K562 (cell line): ENCODE data around the gene CFAP90. TPM values are rescaled to one million over a fixed set of nuclear protein-coding genes. Genes with fewer than 3 reads are reported as not detected.

Experiments
- ATAC-seq: fragments of 200-7000 bp; cut with Tn5 transposase; 3 replicates; pipeline ENCODE4 v1.9.1; 2020; ENCODE audit warnings: moderate library complexity
- BruUV-seq: library from RNA; stranded (reverse); fragments of 400-500 nt; replicated peaks from 2 replicates; lab custom pipeline; 2021; lab: Mats Ljungman, UMichigan
- CTCF ChIA-PET: fragments of 300-600 bp; formaldehyde crosslinking; extraction: SDS; loops from one replicate; lab custom pipeline; 2021; ENCODE audit warnings: low intra/inter-chr PET ratio; lab: Yijun Ruan, JAX
- POLR2A ChIA-PET: fragments of 300-600, 350-650 bp; sonication (Branson Sonifier 250); formaldehyde crosslinking; extraction: SDS; loops from one replicate; lab custom pipeline; 2021; ENCODE audit warnings: antibody characterized with exemption, inconsistent platforms; lab: Yijun Ruan, JAX
- DNase-seq, 4 experiments: peaks; one replicate each; pipeline versions ENCODE4 v3.0.0 to v3.0.0-alpha.2; 2011 to 2018; ENCODE audit warnings: low spot score in 3 of 4, mixed read lengths in 3 of 4; ENCODE audit errors: extremely low read depth in 1 of 4
- FAIRE-seq: peaks from 2 replicates; lab custom pipeline; 2011; peaks lifted over from hg19 to GRCh38; lab: Jason Lieb, UNC
- H2AFZ ChIP-seq: 2 replicates; pipeline ENCODE4 v1.6.0; 2011; ENCODE audit warnings: low read depth, low read length, control low read depth, inconsistent platforms
- H3K27ac ChIP-seq: fragments of 200-600 bp; 3 replicates; pipeline ENCODE4 v1.8.0; 2011; ENCODE audit warnings: low read depth, mild to moderate bottlenecking, control low read depth, inconsistent platforms, low read length, moderate library complexity, mixed read lengths; ENCODE audit errors: extremely low read depth
- H3K27me3 ChIP-seq, 2 experiments: fragments of 300-600 bp in 1 of 2; 2 replicates in 1 of 2; 3 replicates in 1 of 2; pipeline versions ENCODE4 v1.6.0 to v1.8.0; 2011; ENCODE audit warnings: inconsistent platforms in 2 of 2, low read length in 2 of 2, mild to moderate bottlenecking in 1 of 2, mixed read lengths in 1 of 2, moderate library complexity in 1 of 2; ENCODE audit not compliant: control insufficient read depth in 2 of 2, insufficient read depth in 2 of 2
- H3K36me3 ChIP-seq: fragments of 300-600 bp; 3 replicates; pipeline ENCODE4 v1.8.0; 2011; ENCODE audit warnings: mild to moderate bottlenecking, low read length, inconsistent platforms; ENCODE audit not compliant: control insufficient read depth, insufficient read depth
- H3K4me1 ChIP-seq, 2 experiments: fragments of 200-600 bp in 1 of 2; replicated peaks in 1 of 2; 2 replicates in 1 of 2; 3 replicates in 1 of 2; pipeline versions ENCODE4 v1.5.1 to v1.8.0; 2011; ENCODE audit warnings: inconsistent platforms in 2 of 2, low read length in 2 of 2, mild to moderate bottlenecking in 1 of 2, mixed read lengths in 1 of 2, moderate library complexity in 1 of 2; ENCODE audit not compliant: control insufficient read depth in 2 of 2, insufficient read depth in 2 of 2
- H3K4me2 ChIP-seq: 2 replicates; pipeline ENCODE4 v1.6.1; 2011; ENCODE audit warnings: low read length, control low read depth, inconsistent platforms, mixed read lengths; ENCODE audit not compliant: insufficient read depth
- H3K4me3 ChIP-seq: fragments of 200-600 bp; sonication (generic), shearing (Covaris generic); 2 replicates; pipeline ENCODE4 v1.5.1; 2016; ENCODE audit warnings: control low read depth, inconsistent platforms
- H3K79me2 ChIP-seq: fragments of 200-600 bp; 3 replicates; pipeline ENCODE4 v1.8.0; 2011; ENCODE audit warnings: low read length, inconsistent platforms; ENCODE audit not compliant: control insufficient read depth, insufficient read depth
- H3K9ac ChIP-seq, 2 experiments: 2 replicates each; pipeline versions ENCODE4 v1.6.0 to v1.6.1; 2011; ENCODE audit warnings: low read depth in 2 of 2, low read length in 2 of 2, control low read depth in 1 of 2, inconsistent platforms in 1 of 2, mild to moderate bottlenecking in 1 of 2, mixed read lengths in 1 of 2; ENCODE audit not compliant: insufficient read depth in 1 of 2
- H3K9me1 ChIP-seq: one replicate; pipeline ENCODE4 v1.6.0; 2011; ENCODE audit warnings: inconsistent platforms, mild to moderate bottlenecking, low read length, moderate library complexity; ENCODE audit not compliant: control insufficient read depth, insufficient read depth
- H3K9me3 ChIP-seq: replicated peaks from 2 replicates; pipeline ENCODE4 v1.5.1; 2011; ENCODE audit warnings: low read depth, low read length, inconsistent platforms; ENCODE audit not compliant: control insufficient read depth, insufficient read depth
- H4K20me1 ChIP-seq: replicated peaks from 2 replicates; pipeline ENCODE4 v1.6.1; 2011; ENCODE audit warnings: low read length, inconsistent platforms, mixed read lengths; ENCODE audit not compliant: control insufficient read depth, insufficient read depth
- CTCF ChIP-seq, 3 experiments: IDR thresholded peaks in 2 of 3; conservative IDR thresholded peaks in 1 of 3; 2 replicates each; pipeline ENCODE4 v1.5.1; 2011 to 2012; ENCODE audit warnings: low read length in 3 of 3, mild to moderate bottlenecking in 3 of 3, control low read depth in 2 of 3, improper control_type of control experiment in 1 of 3, inconsistent platforms in 1 of 3, low read depth in 1 of 3, mixed read lengths in 1 of 3, moderate library complexity in 1 of 3; ENCODE audit not compliant: insufficient read depth in 2 of 3
- CTCFL ChIP-seq: IDR thresholded peaks from 2 replicates; pipeline ENCODE4 v1.6.1; 2011; ENCODE audit warnings: borderline replicate concordance, low read depth, mild to moderate bottlenecking, moderate library complexity, low read length; ENCODE audit not compliant: insufficient read depth, poor library complexity, severe bottlenecking
- RAD21 ChIP-seq, 2 experiments: fragments of 250-450 bp in 1 of 2; fragments of 450-650 bp in 1 of 2; sonication (Bioruptor Pico) in 1 of 2; formaldehyde crosslinking in 1 of 2; IDR thresholded peaks in 1 of 2; conservative IDR thresholded peaks in 1 of 2; 2 replicates each; pipeline versions ENCODE4 v1.4.0 to v1.8.0; 2020 to 2022; ENCODE audit warnings: mild to moderate bottlenecking in 2 of 2, moderate library complexity in 1 of 2
- STAT6 ChIP-seq: sonication (generic); formaldehyde crosslinking; IDR thresholded peaks from 2 replicates; pipeline ENCODE4 v1.8.1; 2023; ENCODE audit warnings: mild to moderate bottlenecking, missing genetic modification reagents
- ZNF197 ChIP-seq: fragments of 200-800 bp; sonication (Bioruptor generic); IDR thresholded peaks from 2 replicates; pipeline ENCODE4 v1.6.1; 2016; ENCODE audit warnings: low read depth, missing genetic modification characterization, missing compliant biosample characterization
- WGBS: fragments of 100-300 bp; shearing (Covaris generic); methylation state at CpG from one replicate; pipeline ENCODE4 v1.1.6; 2016; ENCODE audit warnings: low coverage, mixed read lengths; ENCODE audit not compliant: insufficient coverage; ENCODE audit errors: missing lambda C conversion rate; 5-methylcytosine and 5-hydroxymethylcytosine counted together
- in situ Hi-C: fragments of 300-500 bp; cut with MboI; formaldehyde crosslinking; loops from 4 replicates; pipeline ENCODE4 v1.15.0; 2018; ENCODE audit warnings: inconsistent platforms, mixed read lengths
- intact Hi-C: fragments of 100-400 bp; cut with micrococcal nuclease; formaldehyde crosslinking; loops from 2 replicates; pipeline ENCODE4 v1.14.2; 2022
- polyA plus RNA-seq, 8 experiments: library from polyadenylated mRNA; depleted of rRNA in 4 of 8; stranded (reverse) in 5 of 8; unstranded in 3 of 8; fragments of >200 nt; fragmentation: Nextera tagmentation in 2 of 8; fragmentation: Illumina TruSeq in 1 of 8; extraction: Ambion mirVana in 2 of 8; extraction: Trizol in 1 of 8; gene quantifications; 2 replicates each; pipeline versions ENCODE4 v1.2.1 to v1.2.3, GENCODE V29; 2011 to 2014; ENCODE audit warnings: inconsistent platforms in 1 of 8, missing spikeins in 1 of 8
- total RNA-seq, 7 experiments: library from RNA; depleted of rRNA in 6 of 7; stranded (reverse); fragments of >200 nt in 6 of 7; fragmentation: Illumina TruSeq in 2 of 7; extraction: Trizol in 2 of 7; gene quantifications; 2 replicates each; pipeline versions ENCODE4 v1.2.1 to v1.2.3, GENCODE V29; 2011 to 2021; ENCODE audit warnings: low replicate concordance in 1 of 7

The CFAP90 gene
- total and polyA plus RNA-seq, 9 of the 15 experiments (the other 6 are each of a cell fraction or from before 2014, with no cell fraction given), result not detected

GRCh38 chr5:7805379-7805778 is 45.6 kb downstream of the CFAP90 start:
- ATAC-seq (peak; percentile 88), FAIRE-seq (peak; percentile 26), DNase-seq (peak in 3 of 4 experiments; percentile 25 to 40 (median 38))
- Histone ChIP-seq H3K4me2 (no peak overlapping the region), H3K9me1 (no peaks in the 10 kb centered on the region), H3K4me1 (no peaks in the 10 kb centered on the region), H2AFZ (no peak overlapping the region), H3K9me3 (no peaks in the 10 kb centered on the region), H3K27ac (no peak overlapping the region), H3K36me3 (no peaks in the 10 kb centered on the region), H4K20me1 (no peaks in the 10 kb centered on the region), H3K9ac (no peak overlapping the region), H3K79me2 (no peaks in the 10 kb centered on the region), H3K4me3 (no peak overlapping the region), H3K27me3 (peaks cover 5 to 16% of the 10 kb centered on the region in 2 experiments; a peak in 4 of 5 replicates)
- in situ Hi-C loops (no loop called here), intact Hi-C loops (no loop called here)
- 0% methylated on average over 2 of the region's 2 CpGs for WGBS
- BruUV-seq, result no TSS peak
- TF ChIP-seq STAT6 (CRISPR knock-in tag) (no peak), ZNF197 (CRISPR knock-in tag) (no peak), RAD21 (CRISPR knock-in tag; conservative IDR thresholded peaks at IDR 0.05 in 1 of 2, IDR thresholded peaks at IDR 0.05 in 1 of 2) (peak in 1 of 2 experiments; percentile 47; a peak in 2 of 4 replicates), CTCF (IDR thresholded peaks at IDR 0.05 in 2 of 3, conservative IDR thresholded peaks at IDR 0.05 in 1 of 3; ENCODE audit: insufficient read depth in 2 of 3, low read depth in 1 of 3, low read length in 3 of 3) (peak; percentile 54 to 66 (median 58)), CTCFL (peak; percentile 14)
- POLR2A ChIA-PET, result interaction anchor here (0.7 kb wide), 1 partner anchor 650 kb away, joined by 3 read pairs; no protein-coding TSS in a partner anchor
- CTCF ChIA-PET, result no interaction called here
